ENCODE measurements around the gene TCF4. TPM values are rescaled to one million over a fixed set of nuclear protein-coding genes. Genes with fewer than 3 reads are reported as not detected.

The TCF4 gene
- total and polyA plus RNA-seq, 2 donors (not counting 3 experiments of a cell fraction or from before 2014, with no cell fraction given) = 183 to 390 TPM

DNA sequence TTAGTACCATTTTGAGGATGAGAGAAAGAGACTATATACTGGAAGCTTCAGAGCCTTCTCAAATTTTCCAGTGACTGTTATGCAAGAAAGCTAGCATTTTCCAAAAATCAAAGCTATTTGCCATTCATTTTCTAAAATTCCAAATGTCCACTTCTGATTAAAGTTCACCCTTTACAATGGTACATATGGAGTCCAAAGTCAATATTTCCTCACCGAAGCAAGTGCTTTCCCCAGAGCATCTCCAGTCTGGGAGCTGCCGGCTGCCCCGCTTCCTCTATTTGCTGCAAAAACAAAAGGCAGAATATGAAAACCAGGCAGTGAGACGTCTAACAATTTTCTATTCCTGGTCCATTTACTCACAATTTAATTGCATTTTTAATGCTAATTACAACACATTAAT, 326.7 kb downstream of the TCF4 start:
- DNase-seq (ENCODE audit: low read depth, low spot score) (no peak), FAIRE-seq (no peak)
- Histone ChIP-seq H2AFZ (ENCODE audit: low read depth, low read length) (no peak overlapping the region), H3K9me1 (replicated peaks; ENCODE audit: control insufficient read depth, extremely low read depth, insufficient read depth, low read length) (no peaks in the 10 kb centered on the region), H4K20me1 (replicated peaks; ENCODE audit: control insufficient read depth, extremely low read depth, insufficient read depth, low read length) (no peaks in the 10 kb centered on the region), H3K36me3 (ENCODE audit: control insufficient read depth in 2 of 2, extremely low read depth in 1 of 2, insufficient read depth in 2 of 2, low read length in 2 of 2) (peaks cover 17 to 26% of the 10 kb centered on the region in 2 experiments), H3K9me3 (replicated peaks; ENCODE audit: control insufficient read depth, insufficient read depth, low read length) (no peaks in the 10 kb centered on the region), H3K4me1 (ENCODE audit: control insufficient read depth, extremely low read depth, insufficient read depth, low read length) (peaks cover 31% of the 10 kb centered on the region), H3K4me3 (replicated peaks in 1 of 3; ENCODE audit: insufficient read depth in 1 of 3, low read depth in 1 of 3, low read length in 3 of 3) (no peak overlapping the region), H3K79me2 (ENCODE audit: control insufficient read depth, insufficient read depth, low read length) (no peaks in the 10 kb centered on the region), H3K27me3 (ENCODE audit: control insufficient read depth in 2 of 2, insufficient read depth in 2 of 2, low read length in 2 of 2) (no peaks in the 10 kb centered on the region), H3K9ac (replicated peaks; ENCODE audit: extremely low read depth, insufficient read depth, low read length) (no peak overlapping the region), H3K27ac (ENCODE audit: insufficient read depth, low read depth, low read length) (no peak overlapping the region), H3K4me2 (ENCODE audit: insufficient read depth, low read length) (no peak overlapping the region)
- intact Hi-C loops (cut with micrococcal nuclease) = loop anchor here (10.0 kb wide), 1 partner anchor 764 kb away; no protein-coding TSS in a partner anchor
- dilution Hi-C loops (cut with MboI; ENCODE audit: extremely low pct_ligation_motif_present, low sequenced_read_pairs) = no loop called here
- POLR2A ChIA-PET = no interaction called here
- CTCF ChIA-PET = interaction anchor here (1.1 to 2.7 kb wide), 4 partner anchors 10 to 20 kb away, joined by 3 to 11 read pairs (median 5); no protein-coding TSS in a partner anchor
- BruUV-seq (replicated peaks) = no TSS peak
- no peak for TF ChIP-seq EZH2 (IDR thresholded peaks at IDR 0.05; ENCODE audit: borderline replicate concordance, low read depth, low read length, severe bottlenecking)
- no peak for TF ChIP-seq FOS (IDR thresholded peaks at IDR 0.05; ENCODE audit: borderline replicate concordance, insufficient read depth, low read length)
- TF ChIP-seq GATA2 (IDR thresholded peaks at IDR 0.05; ENCODE audit: insufficient read depth, insufficient read length, low read depth, low read length) = no peak
- no peak for TF ChIP-seq POLR2A (IDR thresholded peaks at IDR 0.05; ENCODE audit: low read depth, low read length)
- no peak for TF ChIP-seq MYC (IDR thresholded peaks at IDR 0.05; ENCODE audit: low read depth, low read length)
- TF ChIP-seq, protein P1, sequence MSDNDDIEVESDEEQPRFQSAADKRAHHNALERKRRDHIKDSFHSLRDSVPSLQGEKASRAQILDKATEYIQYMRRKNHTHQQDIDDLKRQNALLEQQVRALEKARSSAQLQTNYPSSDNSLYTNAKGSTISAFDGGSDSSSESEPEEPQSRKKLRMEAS (IDR thresholded peaks at IDR 0.05; ENCODE audit: insufficient read depth, insufficient read length) = no peak
- TF ChIP-seq, protein P2, sequence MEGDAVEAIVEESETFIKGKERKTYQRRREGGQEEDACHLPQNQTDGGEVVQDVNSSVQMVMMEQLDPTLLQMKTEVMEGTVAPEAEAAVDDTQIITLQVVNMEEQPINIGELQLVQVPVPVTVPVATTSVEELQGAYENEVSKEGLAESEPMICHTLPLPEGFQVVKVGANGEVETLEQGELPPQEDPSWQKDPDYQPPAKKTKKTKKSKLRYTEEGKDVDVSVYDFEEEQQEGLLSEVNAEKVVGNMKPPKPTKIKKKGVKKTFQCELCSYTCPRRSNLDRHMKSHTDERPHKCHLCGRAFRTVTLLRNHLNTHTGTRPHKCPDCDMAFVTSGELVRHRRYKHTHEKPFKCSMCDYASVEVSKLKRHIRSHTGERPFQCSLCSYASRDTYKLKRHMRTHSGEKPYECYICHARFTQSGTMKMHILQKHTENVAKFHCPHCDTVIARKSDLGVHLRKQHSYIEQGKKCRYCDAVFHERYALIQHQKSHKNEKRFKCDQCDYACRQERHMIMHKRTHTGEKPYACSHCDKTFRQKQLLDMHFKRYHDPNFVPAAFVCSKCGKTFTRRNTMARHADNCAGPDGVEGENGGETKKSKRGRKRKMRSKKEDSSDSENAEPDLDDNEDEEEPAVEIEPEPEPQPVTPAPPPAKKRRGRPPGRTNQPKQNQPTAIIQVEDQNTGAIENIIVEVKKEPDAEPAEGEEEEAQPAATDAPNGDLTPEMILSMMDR (IDR thresholded peaks at IDR 0.05; ENCODE audit: extremely low read depth in 1 of 2, insufficient read depth in 1 of 2, low read depth in 1 of 2, low read length in 2 of 2) = no peak
